ENCODE measurements around the gene CDH20.

CDH20 gene

GRCh38 chr18:61583548-61583947, 250.3 kb downstream of the CDH20 start:
- Histone ChIP-seq H3K27me3 (replicated peaks) (no peaks in the 10 kb centered on the region), H3K27ac (no peak overlapping the region), H3K4me3 (ENCODE audit: low read depth, low read length) (no peak overlapping the region), H3K36me3 (replicated peaks) (no peaks in the 10 kb centered on the region)
- DNase-seq: no peak
- in situ Hi-C loops (cut with HindIII; ENCODE audit: low pct_ligation_motif_present, low sequenced_read_pairs): no loop called here
- no peak for TF ChIP-seq CTCF (IDR thresholded peaks at IDR 0.05; ENCODE audit: low read depth, low read length, missing control alignments)

- no peak for DNase-seq
- TF ChIP-seq CTCF (IDR thresholded peaks at IDR 0.05; ENCODE audit: low read depth, low read length, missing control alignments): no peak
- in situ Hi-C loops (cut with HindIII; ENCODE audit: low pct_ligation_motif_present, low sequenced_read_pairs): no loop called here
These were observed 254.6 kb downstream of the CDH20 start for GRCh38 chr18:61587865-61588264.

GRCh38 chr18:61589053-61589723, 256.0 kb downstream of the CDH20 start:
- H3K27me3 ChIP-seq (replicated peaks): no peaks in the 10 kb centered on the region
- in situ Hi-C loops (cut with HindIII; ENCODE audit: low pct_ligation_motif_present, low sequenced_read_pairs): no loop called here
- H3K4me3 ChIP-seq (ENCODE audit: low read depth, low read length): no peak overlapping the region
- no peak overlapping the region for H3K27ac ChIP-seq
- TF ChIP-seq CTCF (IDR thresholded peaks at IDR 0.05; ENCODE audit: low read depth, low read length, missing control alignments): no peak
- no peak for DNase-seq
- H3K36me3 ChIP-seq (replicated peaks): no peaks in the 10 kb centered on the region

More at GRCh38 chr18:61587865-61588264, 254.6 kb downstream of the CDH20 start:
- Histone ChIP-seq H3K36me3 (replicated peaks) (no peaks in the 10 kb centered on the region), H3K4me3 (ENCODE audit: low read depth, low read length) (no peak overlapping the region), H3K27me3 (replicated peaks) (no peaks in the 10 kb centered on the region), H3K27ac (no peak overlapping the region)

GRCh38 chr18:61589724-61590065, 256.5 kb downstream of the CDH20 start:
- DNase-seq: peak; percentile 64
- Histone ChIP-seq H3K4me3 (ENCODE audit: low read depth, low read length) (no peak overlapping the region), H3K27me3 (replicated peaks) (no peaks in the 10 kb centered on the region), H3K27ac (no peak overlapping the region), H3K36me3 (replicated peaks) (no peaks in the 10 kb centered on the region)
- in situ Hi-C loops (cut with HindIII; ENCODE audit: low pct_ligation_motif_present, low sequenced_read_pairs): no loop called here
- no peak for TF ChIP-seq CTCF (IDR thresholded peaks at IDR 0.05; ENCODE audit: low read depth, low read length, missing control alignments)

GRCh38 chr18:61591253-61591652, 258.0 kb downstream of the CDH20 start:
- H3K36me3 ChIP-seq (replicated peaks): no peaks in the 10 kb centered on the region
- no peak for DNase-seq
- in situ Hi-C loops (cut with HindIII; ENCODE audit: low pct_ligation_motif_present, low sequenced_read_pairs): no loop called here
- no peaks in the 10 kb centered on the region for H3K27me3 ChIP-seq (replicated peaks)
- TF ChIP-seq CTCF (IDR thresholded peaks at IDR 0.05; ENCODE audit: low read depth, low read length, missing control alignments): no peak
- H3K27ac ChIP-seq: no peak overlapping the region
- no peak overlapping the region for H3K4me3 ChIP-seq (ENCODE audit: low read depth, low read length)
